ENCODE measurements around the gene PNKP.
A peak's percentile ranks its signal among the peaks of the same experiment; 100 is the strongest.

PNKP gene

DNA sequence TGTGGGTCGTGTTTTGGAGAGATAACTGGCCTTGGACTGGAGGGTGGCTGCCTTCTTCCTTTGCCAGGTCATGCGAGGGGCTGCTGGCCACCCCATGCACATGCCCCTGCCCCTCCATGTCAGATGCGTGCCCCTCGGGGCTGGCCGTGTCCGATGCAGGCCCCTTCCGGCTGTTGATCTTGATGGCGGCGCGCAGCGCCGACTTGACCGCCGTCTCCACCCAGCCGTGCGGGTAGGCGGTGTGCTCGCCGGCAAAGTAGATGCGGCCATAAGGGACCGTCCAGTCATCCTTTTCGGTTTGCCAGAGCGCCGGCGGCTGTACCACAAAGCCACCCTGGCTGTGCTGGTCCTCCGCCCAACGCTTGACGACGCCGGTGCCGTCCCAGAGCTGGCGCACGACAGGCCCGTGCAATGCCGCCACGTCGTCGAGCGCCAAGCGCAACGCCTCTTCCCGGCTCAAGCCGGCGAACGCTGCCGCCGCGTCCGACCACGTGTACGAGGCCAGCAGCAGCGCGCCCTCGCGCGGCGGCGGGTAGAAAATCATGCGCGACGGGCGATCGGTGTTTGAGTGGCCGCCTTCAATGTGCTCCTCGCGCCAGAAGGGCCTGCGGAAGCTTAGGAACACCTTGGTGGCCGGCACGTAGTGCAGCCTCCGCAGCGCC is 22.4 kb upstream of the PNKP start:
- peak; percentile 59 for DNase-seq

DNA sequence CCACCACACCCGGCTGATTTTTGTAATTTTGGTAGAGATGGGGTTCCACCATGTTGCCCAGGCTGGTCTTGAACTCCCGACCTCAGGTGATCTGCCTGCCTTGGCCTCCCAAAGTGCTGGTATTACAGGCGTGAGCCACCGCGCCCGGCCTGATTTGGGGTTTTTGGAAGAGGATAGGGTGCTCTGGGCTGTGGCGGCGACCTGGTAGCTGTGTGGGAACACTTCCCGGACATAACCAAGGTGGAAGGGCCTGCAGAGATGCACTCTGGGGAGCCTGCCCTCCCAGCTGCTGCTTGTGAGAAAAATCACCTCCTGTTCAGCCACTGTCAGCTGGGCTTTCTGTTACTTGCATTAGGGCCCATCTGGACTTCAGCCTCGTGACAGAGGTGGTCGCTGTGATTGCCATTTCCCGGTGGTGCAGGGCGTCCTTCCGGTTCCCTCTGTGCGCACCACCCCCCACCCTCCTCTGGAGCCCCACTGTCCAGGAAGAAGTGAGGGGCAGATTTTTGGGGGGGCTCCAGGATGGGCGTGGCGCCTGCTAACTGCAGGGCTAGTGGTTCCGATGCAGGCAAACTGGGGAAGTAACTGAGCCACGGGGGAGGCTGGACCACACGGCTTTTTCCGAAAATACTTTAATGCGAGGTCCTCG is 21.8 kb upstream of the PNKP start:
- DNase-seq, result no peak

DNA sequence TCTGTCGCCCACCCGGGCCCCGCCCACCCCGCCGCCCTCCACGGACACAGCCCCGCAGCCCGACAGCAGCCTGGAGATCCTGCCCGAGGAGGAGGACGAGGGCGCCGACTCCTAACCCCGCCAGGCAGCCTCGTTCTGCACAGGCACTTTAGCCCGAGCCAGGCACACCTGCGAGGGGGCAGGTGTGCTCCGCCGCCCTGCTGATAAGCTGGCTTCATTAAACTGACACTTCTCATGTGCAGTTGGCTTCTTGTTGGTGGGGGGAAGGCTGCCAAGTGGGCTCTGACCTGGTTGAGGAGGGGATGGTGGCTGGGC is 21.1 kb upstream of the PNKP start:
- no peak for DNase-seq

DNA sequence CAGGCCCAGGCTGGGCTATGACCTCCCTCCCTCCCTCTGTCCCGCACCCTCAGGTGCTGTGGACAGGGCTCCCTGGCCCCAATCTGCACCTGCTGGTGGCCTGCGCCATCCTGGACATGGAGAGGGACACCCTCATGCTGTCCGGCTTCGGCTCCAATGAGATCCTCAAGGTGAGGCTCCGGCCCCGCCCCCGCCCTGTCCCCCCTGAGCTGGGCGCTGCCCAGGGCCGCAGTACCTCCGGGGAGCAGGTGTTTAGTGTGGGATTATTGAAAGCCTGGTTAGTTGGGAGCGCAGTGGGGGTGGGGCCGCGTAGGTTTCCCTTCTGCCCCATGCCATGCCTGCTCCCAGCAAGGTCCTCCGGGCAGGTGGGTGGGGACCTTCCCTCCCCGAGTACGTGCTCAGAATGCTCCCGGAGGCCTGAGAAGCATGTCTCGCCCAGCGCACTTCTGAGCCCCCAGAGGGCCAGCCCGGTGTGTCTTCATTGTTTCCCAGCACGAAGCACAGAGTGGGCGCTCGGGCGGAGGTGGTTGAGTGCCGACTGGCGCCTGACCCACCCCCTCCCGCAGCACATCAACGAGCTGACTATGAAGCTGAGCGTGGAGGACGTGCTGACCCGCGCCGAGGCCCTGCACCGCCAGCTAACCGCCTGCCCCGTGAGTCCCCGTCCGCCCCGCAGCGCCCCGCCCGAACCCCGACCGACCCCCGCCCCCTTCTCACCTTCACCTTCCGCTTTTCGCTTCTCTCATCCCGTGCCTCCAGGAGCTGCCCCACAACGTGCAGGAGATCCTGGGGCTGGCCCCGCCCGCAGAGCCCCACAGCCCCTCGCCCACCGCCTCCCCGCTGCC is 20.5 kb upstream of the PNKP start:
- no peak for DNase-seq

DNA sequence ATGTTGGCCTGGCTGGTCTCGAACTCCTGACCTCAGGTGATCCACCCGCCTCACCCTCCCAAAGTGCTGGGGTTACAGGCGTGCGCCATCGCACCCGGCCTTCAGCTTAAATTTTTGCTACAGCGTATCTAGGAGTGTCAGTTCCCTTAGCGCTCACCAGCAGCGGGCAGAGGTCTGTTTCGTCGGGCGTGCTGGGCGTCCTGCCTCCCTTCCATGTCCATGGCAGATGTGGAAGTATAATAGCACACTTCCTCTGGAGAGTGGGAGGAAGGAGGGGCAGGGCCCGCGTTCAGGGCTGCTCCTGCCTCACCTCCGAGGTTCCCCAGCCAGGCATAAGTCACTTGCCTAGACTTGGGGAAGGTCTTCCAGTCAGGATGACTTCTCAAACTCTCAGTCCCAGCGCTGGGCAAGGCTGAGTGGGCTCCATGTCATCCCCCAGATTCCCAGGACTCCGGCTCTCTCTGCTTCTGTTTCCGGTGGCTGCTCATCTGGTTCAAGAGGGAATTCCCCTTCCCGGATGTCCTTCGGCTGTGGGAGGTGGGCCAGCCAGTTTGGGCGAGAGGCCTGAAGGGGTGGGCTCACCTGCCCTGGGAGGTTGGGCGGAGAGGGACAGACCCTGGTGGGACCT is 19.8 kb upstream of the PNKP start:
- peak; percentile 46 for DNase-seq

DNA sequence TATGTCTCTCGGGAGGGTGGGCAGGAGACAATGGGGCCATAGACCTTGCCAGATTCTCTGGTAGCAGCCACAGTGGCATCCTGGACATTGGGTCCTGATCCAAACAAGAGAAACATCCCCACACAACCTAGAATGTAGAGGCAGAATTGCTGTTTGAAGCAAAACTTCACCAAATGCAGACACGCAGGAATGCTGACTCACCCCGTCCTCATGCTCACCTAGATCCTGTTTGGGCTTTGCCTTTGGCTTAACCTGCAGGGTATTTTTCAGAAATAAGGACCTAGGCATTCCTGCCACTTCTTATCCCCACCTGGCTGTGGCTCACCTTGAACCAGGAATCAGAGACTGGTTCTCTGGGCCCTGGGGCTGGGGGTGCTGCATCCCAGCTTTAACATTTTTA is 17.4 kb upstream of the PNKP start:
- no peak for DNase-seq

DNA sequence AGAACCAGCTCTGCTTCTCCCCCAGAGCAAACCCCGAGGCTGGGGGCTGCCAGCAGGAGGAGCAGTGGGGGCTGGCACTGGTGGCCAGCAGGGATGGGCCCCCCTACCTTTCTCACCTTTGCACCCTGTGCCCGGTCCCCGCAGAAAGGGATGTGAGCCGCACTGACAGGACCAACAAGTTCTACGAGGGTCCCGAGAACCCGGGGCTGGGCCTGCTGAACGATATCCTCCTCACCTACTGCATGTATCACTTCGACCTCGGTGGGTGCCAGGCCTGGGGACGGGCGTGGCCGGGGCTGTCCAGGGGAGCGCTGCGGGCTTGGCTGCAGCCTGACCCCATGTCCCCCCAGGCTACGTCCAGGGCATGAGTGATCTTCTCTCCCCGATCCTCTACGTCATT is 16.7 kb upstream of the PNKP start:
- DNase-seq, result no peak

DNA sequence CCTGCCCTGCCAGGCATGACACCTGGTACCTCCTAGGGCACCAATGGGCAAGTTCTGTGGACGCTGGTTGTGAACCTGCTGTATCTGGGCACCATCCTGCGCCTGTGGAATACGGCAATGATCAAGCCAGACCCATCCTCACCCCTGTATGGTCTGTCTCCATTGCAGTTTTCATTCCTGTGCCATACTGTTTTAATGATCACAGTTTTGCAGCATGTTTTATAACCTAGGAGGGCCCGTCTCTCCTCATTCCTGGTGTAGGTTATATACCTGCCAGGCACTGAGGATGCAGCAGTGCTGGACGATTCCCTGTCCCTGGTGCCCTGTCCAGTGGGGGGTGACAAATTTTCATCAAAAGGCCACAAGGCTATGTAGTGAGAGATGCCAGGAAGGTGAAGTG is 15.7 kb upstream of the PNKP start:
- no peak for DNase-seq

DNA sequence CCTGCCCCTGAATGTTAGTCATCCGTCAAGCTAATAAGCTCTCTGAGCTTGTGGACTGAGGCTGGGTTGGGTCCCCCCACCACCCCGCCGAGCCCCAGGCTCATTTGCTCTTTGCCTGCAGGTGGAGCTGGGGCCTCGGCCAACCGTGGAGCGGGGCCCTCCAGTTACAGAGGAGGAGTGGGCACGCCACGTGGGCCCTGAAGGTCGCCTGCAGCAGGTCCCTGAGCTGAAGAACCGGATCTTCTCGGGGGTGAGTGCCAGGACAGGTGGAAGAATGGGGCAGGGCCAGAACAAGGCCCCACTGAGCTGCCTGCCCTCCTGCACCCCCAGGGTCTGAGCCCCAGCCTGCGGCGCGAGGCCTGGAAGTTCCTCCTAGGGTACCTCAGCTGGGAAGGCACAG is 15.3 kb upstream of the PNKP start:
- no peak for DNase-seq

DNA sequence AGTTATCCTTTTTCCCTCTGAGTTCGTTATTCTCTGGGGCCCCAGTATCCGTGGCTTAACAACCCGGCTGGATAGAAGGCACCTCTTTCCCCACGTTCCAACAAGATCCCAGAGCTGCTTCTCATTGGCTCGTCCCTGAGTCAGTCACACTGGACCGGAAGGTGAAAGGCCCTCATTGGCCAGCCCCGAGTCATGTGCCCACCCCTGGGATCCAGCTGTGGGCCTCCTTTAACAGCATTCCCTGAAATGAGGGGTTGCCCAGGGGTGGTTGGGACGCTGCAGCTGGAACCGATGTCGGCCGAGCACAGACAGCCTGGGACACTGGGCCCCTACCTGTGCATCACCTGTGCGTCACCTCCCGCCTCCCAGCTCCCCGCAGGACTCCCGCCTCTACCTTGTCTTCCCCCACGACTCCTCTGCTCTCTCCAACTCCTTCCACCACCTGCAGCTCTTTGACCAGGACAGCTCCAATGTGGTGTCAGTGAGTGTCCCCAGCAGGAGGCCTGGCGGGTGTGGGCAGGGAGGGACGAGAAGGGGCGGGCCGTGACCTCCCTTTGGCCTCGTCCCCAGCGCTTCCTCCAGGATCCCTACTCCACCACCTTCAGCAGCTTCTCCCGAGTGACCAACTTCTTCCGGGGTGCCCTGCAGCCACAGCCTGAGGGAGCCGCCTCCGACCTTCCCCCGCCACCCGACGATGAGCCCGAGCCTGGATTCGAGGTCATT is 14.5 kb upstream of the PNKP start:
- DNase-seq, result no peak

DNA sequence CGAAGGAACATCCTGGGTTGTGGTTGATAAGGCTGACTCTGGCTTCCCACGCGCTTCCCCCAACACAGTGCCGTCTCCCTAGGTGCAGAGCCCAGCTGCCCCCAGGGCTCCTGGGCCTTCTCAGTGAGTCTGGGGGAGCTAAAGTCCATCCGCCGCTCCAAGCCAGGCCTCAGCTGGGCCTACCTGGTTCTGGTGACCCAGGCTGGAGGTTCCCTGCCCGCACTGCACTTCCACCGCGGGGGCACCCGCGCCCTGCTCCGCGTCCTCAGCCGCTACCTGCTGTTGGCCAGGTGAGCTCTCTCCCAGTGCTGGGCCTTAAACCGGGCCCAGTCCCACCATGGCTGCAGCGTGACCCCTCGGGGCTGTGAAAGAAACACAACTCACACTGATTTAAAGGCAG is 13.8 kb upstream of the PNKP start:
- DNase-seq, result no peak

DNA sequence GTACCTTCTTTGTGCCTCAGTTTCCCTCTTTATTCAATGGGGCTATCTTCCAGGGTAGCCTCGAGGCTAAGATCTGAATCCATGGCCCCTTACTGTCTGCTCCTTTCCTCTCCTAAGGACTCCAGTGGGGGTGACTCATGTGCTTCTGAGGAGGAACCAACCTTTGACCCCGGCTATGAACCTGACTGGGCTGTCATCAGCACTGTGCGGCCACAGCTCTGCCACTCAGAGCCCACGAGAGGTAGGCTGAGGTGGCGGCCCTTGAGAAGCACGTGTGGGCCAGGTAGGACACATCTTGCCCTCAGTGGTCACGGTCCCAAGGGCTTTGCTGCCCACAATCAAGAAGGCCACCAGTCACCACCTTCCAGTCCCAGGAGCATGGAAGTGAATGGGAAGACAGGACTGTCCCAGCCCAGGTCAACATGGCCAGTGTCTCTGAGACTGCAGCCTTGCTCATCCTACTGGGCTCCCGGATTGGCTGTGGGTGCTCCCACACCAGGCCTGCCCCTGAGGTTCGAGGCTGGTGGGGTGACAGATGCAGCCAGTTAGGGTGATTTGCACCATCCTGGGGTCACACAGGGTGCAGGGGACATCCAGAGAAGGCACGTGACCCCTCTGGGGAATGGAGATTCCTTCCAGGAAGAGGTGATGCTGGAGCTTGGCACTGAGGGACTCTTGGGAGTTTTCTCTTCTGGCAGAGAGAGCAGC is 12.9 kb upstream of the PNKP start:
- no peak for DNase-seq

DNA sequence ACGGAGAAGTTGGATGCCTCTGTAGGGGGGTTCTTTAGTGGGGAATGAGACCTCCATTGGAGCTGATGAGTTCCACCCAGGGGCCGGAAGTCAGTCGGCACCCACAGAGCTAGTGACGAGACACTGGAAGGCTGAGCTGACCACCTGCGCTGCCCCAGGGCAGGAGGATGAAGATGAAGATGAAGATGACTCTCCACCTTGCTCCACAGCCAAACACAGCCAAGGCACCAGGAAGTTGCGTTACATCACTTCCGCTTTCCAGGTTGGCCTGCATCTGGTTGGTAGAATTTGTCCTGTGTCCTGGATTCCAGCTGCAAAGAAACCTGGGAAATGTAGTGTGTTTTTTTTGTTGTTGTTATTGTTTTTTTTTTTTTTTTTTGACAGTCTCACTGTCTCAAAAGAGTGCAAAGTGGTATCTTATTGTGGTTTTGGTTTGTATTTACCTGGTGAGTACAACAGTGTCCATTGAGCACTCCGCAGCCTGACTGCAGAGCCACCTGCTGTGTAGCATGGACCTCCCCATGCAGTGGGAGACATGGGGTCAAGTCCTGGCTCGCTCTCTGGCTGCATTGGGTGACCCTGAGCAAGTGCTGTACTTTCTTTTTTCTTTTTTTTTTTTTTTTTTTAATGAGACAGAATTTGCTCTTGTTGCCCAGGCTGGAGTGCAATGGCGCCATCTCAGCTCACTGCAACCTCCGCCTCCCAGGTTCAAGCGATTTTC is 12.0 kb upstream of the PNKP start:
- DNase-seq, result no peak

DNA sequence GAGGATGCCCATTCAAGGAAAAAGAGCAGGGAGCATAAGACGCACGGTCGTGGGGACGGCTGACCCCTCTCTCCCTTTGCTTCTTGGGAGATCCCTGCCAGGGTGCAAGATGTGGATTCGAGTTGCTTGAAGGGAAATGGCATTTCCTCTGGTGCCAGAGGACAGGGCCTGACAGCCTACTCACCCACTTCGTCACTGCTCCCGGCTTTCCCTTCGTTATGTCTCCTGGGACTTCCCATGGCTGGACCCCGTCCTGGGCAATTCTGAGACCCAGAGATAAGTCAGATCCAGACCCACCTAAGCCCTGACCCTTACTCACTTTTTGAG is 11.3 kb upstream of the PNKP start:
- DNase-seq, result no peak

DNA sequence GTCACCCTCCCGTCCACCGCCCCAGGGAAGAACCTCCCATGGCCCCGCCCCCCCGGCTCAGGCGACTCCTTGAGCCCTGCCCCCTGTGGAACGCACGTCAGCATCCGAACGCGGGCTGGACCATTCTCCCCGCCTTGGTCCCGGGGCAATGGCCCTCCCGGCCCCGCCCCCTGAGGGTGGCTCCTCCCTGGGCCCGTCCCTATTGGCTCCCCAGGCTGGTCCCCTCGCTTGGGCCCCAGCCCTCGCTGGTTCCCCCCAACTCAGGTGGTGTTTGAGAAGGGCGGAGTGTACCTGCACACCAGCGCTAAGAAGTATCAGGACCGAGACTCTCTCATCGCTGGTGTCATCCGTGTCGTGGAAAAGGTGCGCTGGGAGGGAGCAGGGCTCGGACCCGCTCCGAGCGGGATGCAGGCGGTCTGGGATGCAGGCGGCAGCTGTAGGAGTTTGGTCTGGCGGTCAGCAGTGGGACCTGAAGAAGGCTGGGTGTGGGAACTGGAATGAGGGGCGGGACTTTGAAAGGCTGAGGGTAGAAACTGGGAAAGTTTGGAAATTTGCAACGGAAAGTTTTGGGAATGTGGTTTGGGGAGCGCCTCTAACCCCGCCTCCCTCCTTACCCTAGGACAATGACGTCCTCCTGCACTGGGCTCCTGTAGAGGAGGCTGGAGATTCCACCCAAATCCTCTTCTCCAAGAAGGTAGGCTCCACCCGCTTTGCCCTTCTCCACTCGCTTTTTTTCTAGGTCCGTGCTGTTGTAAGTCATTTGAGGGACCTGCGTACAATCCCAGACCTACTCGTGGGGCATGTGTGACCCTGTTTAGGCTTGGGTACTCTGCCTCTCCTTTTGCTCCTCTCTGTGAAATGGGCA is 10.7 kb upstream of the PNKP start:
- DNase-seq, result peak; percentile 92

DNA sequence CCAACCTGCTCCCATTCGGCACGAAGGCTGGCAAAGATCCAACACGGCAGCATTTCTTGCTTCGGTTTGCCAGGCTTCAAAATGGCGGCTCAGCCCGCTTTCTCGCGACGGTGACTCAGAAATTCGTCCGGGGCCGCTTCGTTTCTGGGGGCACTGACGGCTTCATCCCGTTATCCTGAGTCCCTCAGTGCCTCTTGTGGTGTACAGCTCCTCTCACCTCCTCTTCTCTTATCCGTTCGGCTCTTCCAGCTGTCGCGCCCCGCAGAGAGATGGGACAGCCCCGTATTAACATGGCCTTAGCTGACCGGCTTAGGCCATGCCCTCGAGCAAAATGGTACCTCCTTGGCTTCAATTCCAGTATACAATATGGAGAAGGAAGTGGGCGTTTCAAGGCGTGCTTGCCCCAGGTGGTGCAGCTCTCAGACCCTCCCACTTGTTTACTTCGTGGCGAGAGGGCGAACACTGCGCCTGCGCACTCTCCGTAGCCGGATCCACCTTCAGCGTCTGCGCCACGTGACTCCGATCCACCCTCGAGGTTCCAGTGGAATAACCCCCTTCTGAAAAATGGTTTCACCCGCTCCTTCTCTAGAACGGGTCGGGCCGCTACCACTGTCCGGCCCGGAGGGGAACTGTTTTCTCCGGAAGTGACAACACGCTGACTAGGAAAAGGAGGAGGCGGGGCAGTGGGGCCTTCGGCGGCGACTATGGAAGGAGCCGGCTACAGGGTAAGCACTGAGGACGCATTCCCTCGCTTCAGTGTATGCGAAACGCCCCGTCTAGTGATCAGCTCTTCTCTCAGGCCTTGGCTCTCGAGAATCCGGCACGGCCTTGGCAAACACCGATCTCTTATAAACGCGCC is 9.9 kb upstream of the PNKP start, which contains the start of the genes AKT1S1 and TBC1D17:
AKT1S1 (minus strand) TSS at position 336 of the 859 bp plus-strand sequence. CDS start 4,060 bp downstream, outside the sequence.
TBC1D17 (plus strand) TSS at position 683 of the 859 bp plus-strand sequence; CDS start at position 705, 22 bp downstream.
- DNase-seq, result peak; percentile 100

DNA sequence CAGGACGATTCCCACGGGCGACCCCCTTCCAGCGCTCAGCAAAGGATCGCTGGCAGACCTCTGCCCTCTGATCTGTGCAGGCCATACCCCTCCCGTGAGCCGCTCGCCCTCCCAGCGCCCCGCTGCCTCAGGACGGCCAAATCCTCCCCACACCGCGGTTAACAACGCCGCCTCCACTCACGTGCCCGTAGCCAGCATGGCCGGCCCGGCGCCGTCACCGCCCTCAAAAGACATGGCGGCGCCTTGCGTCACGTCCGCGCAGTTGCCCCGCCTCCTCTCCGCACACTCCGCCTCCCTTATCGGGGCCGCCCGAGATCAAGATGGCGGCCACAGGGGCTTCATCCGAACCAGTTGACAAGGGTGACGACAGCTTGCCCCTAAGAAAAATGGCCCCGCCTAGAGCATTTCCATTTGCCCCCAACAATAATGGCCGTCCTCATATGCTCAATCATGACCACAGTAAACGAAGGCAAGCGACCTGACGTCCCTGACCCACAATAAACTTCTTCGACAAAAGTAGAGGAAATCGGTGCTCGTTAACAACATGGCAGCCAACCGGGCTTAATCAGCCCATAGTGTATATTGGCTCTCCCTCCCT is 9.1 kb upstream of the PNKP start:
- peak; percentile 97 for DNase-seq

DNA sequence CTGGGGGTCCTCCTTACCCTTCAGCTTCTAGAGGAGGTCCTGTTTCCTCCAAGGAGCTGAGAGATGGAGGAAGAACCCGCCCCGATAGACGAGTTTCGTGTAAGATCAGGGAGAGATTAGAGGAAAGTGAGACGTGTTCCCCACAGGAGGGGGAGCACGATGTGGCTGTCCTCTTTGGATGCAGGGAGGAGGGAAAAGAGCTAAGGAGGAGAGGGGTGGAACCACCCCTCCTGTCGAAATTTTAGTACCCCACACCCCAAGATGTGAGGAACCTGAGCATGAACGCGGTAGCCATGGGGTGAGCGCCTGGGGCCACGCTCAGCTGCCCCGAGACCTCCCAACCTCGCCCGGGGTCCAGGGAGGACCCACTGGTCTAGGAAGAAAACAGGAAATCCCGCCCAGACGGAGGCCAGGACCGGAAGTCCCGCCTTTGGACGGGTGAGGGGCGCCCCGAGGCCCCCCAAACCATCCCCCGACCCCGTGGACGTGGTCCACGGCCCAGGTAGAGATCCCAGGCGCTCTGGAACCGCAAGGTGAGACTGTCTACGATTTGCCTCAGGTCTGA is 8.6 kb upstream of the PNKP start:
- DNase-seq, result no peak

DNA sequence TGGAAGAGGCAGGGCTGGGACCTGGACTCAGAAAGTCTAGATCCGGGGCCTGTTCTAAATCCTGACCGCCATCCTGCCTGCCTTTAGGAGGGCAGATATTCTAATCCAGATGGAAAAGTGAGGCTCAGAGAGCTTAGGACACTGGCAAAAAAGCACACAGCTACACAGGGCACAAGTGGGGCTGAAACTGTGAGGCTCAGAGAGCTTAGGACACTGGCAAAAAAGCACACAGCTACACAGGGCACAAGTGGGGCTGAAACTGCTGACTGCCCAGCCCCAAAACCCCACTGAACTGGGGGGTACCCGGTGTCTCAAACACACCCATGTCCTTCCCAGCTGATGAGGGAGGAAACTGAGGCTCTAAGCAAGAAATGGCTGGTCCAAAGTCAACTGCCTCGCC is 7.8 kb upstream of the PNKP start:
- no peak for DNase-seq
